HG02759 (cell line): ENCODE measurements around the gene APIP.

ENCODE experiments used
- ATAC-seq: cut with Tn5 transposase; IDR thresholded peaks from one replicate; pipeline ENCODE4 v1.9.1; 2021; ENCODE audit warnings: mild to moderate bottlenecking, moderate library complexity; ENCODE audit not compliant: unreplicated experiment

The APIP gene, protein sequence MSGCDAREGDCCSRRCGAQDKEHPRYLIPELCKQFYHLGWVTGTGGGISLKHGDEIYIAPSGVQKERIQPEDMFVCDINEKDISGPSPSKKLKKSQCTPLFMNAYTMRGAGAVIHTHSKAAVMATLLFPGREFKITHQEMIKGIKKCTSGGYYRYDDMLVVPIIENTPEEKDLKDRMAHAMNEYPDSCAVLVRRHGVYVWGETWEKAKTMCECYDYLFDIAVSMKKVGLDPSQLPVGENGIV

GRCh38 chr11:34916015-34916842, at the start of gene APIP, which contains the start of gene PDHX:
Gene APIP, minus strand, starts transcription at chr11:34916379. Its CDS starts 95 bp downstream, at chr11:34916284.
Gene PDHX, plus strand, starts transcription at chr11:34916618. Its CDS starts 38 bp downstream, at chr11:34916656.
- ATAC-seq: peak; percentile 89

DNA sequence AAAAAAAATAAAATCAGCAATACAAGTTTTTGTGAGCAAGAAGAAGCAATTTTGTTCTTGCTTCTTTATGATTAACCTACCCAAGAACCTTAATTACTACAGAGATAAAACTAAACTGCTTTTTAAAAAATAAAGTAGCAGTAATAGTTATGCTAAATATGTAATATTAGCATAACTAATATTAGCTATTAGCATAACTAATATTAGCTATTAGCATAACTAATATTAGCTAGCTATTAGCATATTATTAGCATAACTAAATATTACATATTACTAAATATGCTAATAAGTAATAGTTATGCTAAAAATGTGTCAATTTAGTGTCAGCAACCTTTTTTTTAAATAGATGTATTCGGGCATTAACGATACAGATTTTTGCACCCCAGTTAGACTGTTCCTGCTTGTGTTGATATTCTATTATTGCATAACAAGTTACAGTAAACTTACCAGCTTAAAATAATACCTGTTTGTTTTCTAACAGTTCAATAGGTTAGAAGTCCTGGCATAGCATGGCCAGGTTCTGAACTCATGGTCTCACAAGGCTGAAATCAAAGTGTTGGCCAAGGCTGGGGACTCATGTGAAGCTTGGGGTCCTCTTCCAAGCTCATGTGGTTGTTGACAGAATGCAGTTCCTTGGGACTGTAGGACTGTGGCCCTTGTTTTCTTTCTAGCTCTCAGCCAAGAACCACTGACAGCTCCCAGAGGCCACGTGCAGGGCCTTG, 48.6 kb upstream of the APIP start:
- no peak for ATAC-seq

- ATAC-seq: no peak
These were observed 47.2 kb upstream of the APIP start for GRCh38 chr11:34963351-34963750.

DNA sequence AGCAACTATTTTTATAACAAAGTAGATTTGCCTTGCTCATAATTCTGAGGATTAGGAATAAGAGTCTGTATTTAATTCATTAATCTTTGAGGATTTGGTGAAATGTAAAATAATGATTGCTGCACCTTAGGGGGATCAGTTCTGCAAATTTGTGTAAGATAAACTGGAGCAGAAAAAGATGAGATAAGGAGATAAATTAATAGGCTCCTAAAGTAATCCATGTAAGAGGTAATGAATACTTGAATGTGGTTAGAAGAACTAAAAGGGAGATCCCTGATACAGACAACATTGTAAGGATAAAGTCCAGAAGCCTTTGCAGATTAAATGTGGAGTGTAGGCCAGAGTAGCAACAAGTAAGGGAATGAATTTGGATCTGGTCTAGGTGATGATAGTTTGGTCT, 45.9 kb upstream of the APIP start:
- no peak for ATAC-seq

DNA sequence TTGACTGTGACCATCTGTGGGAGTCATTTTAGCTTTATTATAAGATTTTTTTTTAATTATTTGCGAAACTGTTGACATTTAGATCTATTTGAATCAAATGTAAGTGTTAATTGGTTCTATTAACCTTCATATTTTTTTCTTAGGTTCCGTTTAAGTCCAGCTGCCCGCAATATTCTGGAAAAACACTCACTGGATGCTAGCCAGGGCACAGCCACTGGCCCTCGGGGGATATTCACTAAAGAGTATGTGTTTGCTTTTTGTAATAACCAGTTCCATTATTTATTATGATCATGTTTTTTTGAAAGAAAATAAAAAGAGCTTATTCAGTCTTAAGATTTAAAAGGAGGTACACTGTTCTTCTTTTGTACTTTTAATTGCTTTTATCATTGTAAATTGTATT, 44.1 kb upstream of the APIP start:
- no peak for ATAC-seq

DNA sequence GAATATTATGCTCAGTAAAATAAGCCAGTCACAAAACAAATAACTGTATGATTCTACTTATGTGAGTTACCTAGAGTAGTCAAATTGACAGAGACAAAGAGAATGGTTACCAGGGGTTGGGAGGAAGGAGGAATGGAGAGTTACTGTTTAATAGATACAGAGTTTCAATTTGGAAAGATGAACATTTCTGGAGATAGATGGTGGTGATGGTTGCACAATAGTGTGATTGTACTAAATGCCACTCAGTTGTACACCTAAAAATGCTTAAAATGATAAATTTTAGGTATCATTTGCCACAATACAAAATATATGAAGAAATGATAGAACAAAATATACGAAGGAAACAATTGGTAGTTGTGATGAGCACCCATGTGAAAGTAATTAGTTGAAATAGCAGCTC, 43.6 kb upstream of the APIP start:
- ATAC-seq: no peak

- ATAC-seq: no peak
These were observed 41.4 kb upstream of the APIP start for GRCh38 chr11:34957606-34958005.

DNA sequence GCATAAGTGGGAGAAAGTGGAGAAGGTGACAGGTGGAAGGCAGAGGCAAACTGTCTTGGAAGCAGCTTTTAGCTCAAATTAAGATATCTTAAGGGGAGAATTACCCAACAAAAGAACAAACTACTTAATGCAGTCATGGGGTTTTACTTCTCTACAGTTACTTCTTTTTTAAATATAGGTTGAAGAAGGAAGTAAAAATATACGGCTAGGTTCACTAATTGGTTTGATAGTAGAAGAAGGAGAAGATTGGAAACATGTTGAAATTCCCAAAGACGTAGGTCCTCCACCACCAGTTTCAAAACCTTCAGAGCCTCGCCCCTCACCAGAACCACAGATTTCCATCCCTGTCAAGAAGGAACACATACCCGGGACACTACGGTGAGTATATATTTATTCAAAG, 41.0 kb upstream of the APIP start:
- ATAC-seq: no peak

DNA sequence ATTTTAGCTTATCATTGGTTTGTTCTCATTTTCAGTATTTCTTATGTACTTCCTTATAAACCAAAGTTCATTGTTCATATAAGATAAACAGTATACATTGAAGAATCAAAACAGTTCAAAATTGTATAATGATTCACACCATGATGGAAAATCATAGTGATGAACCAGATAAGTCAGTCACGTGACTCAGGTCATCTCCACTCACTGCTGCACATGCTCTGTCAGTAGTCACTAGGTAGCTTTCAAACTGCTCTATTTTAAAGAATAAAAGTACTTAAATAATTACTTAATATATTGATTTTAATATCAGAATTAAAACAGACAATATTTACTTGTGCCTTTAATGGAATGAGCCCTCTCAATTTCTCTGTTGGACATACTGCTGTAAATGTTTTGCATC, 37.8 kb upstream of the APIP start:
- no peak for ATAC-seq

DNA sequence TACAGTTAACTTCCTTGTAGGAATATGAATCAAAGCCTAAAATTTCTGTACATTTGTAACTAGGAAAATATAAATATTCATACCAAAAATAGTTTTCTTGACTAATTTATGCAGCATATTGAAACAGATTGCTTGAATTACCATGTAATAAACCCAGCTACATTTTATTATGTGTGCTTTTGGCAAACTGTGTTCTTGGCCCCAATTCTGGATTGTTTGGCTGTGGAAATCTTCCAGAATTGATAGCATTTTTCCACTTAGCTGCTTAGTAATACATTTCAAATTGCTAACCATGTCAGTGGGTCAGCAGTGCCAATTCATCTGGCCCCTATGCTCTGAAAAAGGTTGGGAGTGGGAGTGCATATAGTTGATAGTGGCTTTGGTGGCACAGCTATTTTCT, 32.5 kb upstream of the APIP start:
- ATAC-seq: no peak

GRCh38 chr11:34944692-34945091, 28.5 kb upstream of the APIP start:
- ATAC-seq: no peak

DNA sequence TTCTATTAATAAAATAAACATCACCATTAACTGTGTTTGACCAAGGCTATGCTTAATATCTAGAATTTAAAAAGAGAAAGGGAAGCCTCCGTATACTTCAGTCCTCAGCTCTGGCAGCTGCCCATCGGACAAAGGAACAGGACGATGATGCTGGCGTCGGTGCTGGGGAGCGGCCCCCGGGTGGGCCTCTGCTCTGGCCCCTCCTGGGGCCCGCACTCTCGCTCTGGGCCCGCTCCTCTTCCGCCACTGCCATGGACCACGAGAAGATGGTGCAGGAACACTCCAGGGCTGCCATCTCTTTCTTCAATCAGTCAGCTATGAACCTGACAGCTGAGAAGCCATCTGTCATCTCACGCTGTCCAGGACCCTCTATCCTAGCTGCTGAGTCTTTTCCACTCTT, 25.5 kb upstream of the APIP start:
- no peak for ATAC-seq

DNA sequence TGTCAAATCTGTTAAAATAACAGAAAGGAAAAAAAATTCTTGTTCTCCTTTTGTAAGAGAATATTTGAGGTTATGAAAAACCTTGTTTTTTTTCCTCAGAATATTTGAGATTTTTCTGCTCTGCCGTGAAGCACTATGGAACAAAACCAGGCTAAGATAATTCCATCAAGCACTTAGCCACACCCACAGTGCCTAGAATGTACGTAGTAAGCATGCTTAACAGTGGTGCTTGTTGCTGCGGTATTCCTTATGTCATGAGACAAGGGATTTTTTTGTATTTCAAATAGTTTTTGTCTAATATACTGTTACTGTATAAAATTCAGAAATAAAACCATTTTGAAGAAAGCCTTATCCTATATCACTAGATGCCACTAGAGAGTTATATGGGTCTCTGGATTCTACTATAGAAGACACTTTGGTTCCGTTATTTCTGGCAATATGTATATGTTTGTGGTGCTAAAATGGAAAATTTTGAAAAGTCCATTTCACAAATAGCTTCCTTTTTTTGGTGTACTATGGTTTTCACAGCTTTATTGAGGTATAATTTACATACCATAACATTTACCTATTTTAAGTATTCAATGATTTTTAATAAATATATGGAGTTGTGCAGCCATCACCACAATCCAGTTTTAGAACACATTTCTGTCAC, 24.0 kb upstream of the APIP start:
- no peak for ATAC-seq

GRCh38 chr11:34938611-34939010, 22.4 kb upstream of the APIP start:
- no peak for ATAC-seq

DNA sequence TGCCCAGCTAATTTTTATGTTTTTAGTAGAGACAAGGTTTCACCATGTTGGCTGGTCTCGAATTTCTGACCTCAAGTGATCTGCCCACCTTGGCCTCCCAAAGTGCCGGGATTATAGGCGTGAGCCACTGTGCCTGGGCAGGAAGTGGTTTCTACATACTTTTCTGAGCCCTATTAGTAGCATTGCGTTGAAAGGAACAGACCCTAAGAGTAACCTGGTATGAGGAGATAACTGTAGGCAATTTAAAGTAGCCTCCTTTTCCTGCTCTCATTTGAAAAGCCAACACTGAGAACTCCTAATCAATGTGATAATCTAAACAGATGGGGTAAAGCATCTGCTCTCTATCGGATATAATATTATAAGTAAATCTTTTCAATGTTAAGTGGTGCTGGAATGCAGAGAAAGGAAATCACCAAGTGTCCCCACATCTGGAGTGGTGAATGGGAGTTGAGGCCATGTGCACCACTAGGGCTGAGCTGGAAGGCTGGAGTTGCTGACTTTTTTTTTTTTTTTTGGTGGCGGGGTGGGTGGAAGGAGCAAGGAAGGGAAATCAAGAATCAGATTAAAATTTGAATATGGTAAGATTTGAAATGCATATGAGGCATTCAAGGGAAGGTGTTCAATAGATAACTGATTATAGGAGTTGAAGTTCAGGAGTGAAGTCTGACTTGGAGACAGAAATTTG, 20.9 kb upstream of the APIP start:
- no peak for ATAC-seq

DNA sequence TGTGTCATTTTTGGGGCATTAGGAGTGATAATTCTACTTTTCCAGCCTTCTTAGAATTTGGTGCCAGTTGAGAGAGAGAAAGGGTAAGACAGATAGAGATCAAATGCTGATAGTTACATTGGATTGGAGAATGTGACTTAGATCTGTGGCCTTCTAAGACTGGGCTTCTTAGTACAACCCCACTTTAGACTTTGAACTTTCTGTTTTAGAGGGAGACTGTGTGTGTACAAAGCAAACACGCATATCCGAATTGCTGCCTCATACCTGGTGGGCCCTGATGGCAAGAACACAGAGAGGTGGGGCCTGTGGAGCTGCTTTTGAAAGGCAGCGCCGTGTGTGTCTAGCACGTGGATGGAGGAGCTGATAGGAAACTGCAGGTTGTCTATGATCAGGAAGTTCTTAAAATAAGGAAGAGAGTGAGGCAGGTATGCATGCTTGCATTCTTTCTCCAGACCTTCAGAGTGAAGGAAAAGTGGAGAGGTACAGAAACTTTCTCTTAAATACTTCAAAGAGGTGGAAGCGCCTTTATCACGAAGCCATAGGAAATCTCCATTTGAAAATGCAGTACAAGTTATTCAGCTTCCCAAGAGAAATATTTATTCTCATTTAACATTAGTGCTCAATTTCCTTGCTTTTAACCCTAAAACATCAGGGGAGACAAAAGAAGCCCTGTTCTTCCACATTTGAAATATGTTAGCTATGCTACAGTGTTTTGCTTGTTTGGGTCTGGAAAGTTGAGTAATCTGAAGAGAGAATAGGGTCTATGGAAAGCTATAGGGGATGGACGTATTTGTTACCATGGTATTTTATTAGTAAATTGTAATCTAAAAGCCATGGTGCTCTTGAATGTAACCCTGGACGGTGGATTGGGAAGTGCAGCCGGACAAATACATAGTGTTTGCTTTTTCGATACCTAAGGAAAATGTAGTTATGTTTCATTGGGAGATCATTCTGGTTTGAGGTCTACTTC, 13.9 kb upstream of the APIP start:
- no peak for ATAC-seq

DNA sequence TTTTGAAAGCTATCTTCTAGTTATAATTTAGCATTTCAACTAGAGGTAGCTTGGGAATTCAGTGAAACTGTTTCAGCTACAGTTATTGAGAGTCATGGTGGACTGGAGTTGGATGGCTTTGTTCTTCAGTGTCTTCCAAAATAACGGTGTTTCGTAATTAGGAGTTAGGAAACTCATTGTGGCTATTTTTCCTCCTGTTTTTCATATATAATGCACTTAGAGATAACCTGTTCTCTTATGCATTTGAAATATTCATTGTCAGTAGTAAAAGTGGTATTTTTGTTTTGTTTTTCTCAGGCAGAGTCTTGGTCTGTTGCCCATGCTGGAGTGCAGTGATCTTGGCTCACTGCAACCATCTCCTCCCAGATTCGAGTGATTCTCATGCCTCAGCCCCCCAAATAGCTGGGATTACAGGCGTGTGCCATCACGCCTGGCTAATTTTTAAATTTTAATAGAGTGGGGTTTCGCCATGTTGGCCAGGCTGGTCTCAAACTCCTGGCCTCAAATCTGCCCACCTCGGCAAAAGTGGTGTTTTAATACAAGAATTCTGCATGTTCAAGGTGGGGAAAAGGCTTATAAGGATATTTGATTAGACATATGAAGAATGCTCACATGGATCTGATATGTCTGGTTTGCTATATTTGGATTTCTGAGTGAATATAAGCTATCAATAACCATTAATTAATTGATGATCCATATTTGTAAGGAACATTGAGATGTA, 12.9 kb upstream of the APIP start:
- ATAC-seq: no peak

DNA sequence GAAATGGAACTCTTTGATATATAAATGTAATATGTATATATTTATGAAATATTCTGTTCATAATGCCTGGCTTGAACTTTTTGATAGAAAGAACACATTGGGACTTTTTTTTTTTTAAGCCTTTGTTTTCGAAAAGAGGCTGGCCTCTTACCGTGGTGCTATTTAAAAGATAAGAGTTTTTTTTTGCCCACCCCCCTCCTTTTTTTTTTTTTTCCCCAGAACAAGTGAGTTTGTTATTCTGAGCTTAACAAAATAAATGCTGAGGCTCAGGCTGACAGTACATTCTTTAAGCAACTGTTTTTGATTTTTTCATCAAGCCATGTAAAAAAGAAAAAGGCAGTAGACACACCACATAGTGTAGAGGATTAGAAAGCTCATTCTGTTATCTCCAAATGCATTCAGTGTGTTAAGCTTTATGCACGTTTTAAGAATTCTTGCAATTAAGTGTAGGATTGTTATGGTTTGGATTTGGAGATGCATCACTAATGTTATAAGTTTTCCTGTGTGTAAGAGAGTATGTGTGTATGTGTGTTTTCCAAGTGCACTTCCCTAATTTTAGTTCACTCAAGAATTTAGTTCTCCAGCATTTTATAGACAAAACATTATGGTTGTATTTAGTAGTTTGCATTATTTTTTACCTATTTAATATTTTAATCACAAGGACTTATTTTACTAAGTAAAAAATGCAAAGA, 12.2 kb upstream of the APIP start:
- no peak for ATAC-seq

- ATAC-seq: no peak
These were observed 10.6 kb upstream of the APIP start for GRCh38 chr11:34926831-34927132.
